Subcutaneous abdominal adipose tissue (tissue), 5 donors: Measurements from ENCODE around the gene RIPPLY3.

Experiments
- H3K27ac ChIP-seq: one replicate; pipeline ENCODE4 v1.7.0; 2013; ENCODE audit warnings: low read depth, mild to moderate bottlenecking, inconsistent platforms, low read length, moderate library complexity
- H3K27me3 ChIP-seq, 5 donors: one replicate each; pipeline ENCODE4 v1.7.0; 2013; ENCODE audit warnings: low read length in 5 of 5, inconsistent platforms in 1 of 5; ENCODE audit not compliant: control insufficient read depth in 5 of 5, insufficient read depth in 4 of 5
- H3K36me3 ChIP-seq, 5 donors: one replicate each; pipeline ENCODE4 v1.7.0; 2013; ENCODE audit warnings: low read length in 5 of 5; ENCODE audit not compliant: control insufficient read depth in 5 of 5, insufficient read depth in 5 of 5
- H3K4me1 ChIP-seq, 5 donors: one replicate each; pipeline ENCODE4 v1.7.0; 2013; ENCODE audit warnings: low read length in 5 of 5, mild to moderate bottlenecking in 3 of 5, moderate library complexity in 1 of 5; ENCODE audit not compliant: control insufficient read depth in 5 of 5, insufficient read depth in 5 of 5
- H3K4me3 ChIP-seq, 5 donors: one replicate each; pipeline ENCODE4 v1.7.0; 2013; ENCODE audit warnings: low read length in 5 of 5, low read depth in 1 of 5
- H3K9ac ChIP-seq, 5 donors: one replicate each; pipeline ENCODE4 v1.7.0; 2013; ENCODE audit warnings: low read length in 5 of 5, mild to moderate bottlenecking in 4 of 5, moderate library complexity in 3 of 5
- H3K9me3 ChIP-seq, 5 donors: one replicate each; pipeline ENCODE4 v1.7.0; 2013; ENCODE audit warnings: low read length in 5 of 5; ENCODE audit not compliant: control insufficient read depth in 5 of 5
- donor health status: healthy.
- donor health status: healthy.
- donor health status: healthy.
- donor health status: healthy.
- donor health status: healthy.

RIPPLY3 gene

GRCh38 chr21:37058261-37058660 lies 51.8 kb downstream of the RIPPLY3 start:
- H3K9ac ChIP-seq = no peak overlapping the region
- H3K4me1 ChIP-seq = peaks cover 9 to 37% (median 25%) of the 10 kb centered on the region in 5 donors
- no peaks in the 10 kb centered on the region for H3K36me3 ChIP-seq
- H3K4me3 ChIP-seq = no peak overlapping the region
- no peak overlapping the region for H3K27ac ChIP-seq
- no peaks in the 10 kb centered on the region for H3K9me3 ChIP-seq
- no peaks in the 10 kb centered on the region for H3K27me3 ChIP-seq

GRCh38 chr21:37059181-37059580 lies 52.7 kb downstream of the RIPPLY3 start:
- Histone ChIP-seq H3K27ac (no peak overlapping the region), H3K4me3 (no peak overlapping the region), H3K9ac (no peak overlapping the region), H3K36me3 (no peaks in the 10 kb centered on the region), H3K9me3 (no peaks in the 10 kb centered on the region), H3K27me3 (no peaks in the 10 kb centered on the region), H3K4me1 (peaks cover 9 to 37% (median 25%) of the 10 kb centered on the region in 5 donors)

GRCh38 chr21:37060296-37060695 lies 53.8 kb downstream of the RIPPLY3 start:
- no peak overlapping the region for H3K9ac ChIP-seq
- peaks cover 9 to 37% (median 25%) of the 10 kb centered on the region in 5 donors for H3K4me1 ChIP-seq
- peaks cover 0 to 5% (median 3%) of the 10 kb centered on the region in 5 donors for H3K36me3 ChIP-seq
- peak overlapping the region; percentile 88 for H3K27ac ChIP-seq
- no peaks in the 10 kb centered on the region for H3K27me3 ChIP-seq
- H3K9me3 ChIP-seq = no peaks in the 10 kb centered on the region
- no peak overlapping the region for H3K4me3 ChIP-seq

- peaks cover 5 to 14% (median 6%) of the 10 kb centered on the region in 5 donors for H3K36me3 ChIP-seq
- H3K9me3 ChIP-seq = no peaks in the 10 kb centered on the region
- H3K4me1 ChIP-seq = peaks cover 9 to 37% (median 25%) of the 10 kb centered on the region in 5 donors
- no peak overlapping the region for H3K9ac ChIP-seq
- peak overlapping the region in 1 of 5 donors; percentile 12 for H3K4me3 ChIP-seq
- H3K27ac ChIP-seq = peak overlapping the region; percentile 88
- H3K27me3 ChIP-seq = no peaks in the 10 kb centered on the region
Observed at GRCh38 chr21:37061926-37062592, 55.6 kb downstream of the RIPPLY3 start.

- Histone ChIP-seq H3K27ac (peak overlapping the region; percentile 55), H3K27me3 (no peaks in the 10 kb centered on the region), H3K4me1 (peaks cover 9 to 37% (median 25%) of the 10 kb centered on the region in 5 donors)
Observed at GRCh38 chr21:37062593-37062935, 56.1 kb downstream of the RIPPLY3 start.

GRCh38 chr21:37063433-37063832 lies 56.9 kb downstream of the RIPPLY3 start:
- Histone ChIP-seq H3K4me3 (no peak overlapping the region), H3K36me3 (peaks cover 6 to 16% (median 6%) of the 10 kb centered on the region in 5 donors)

More at GRCh38 chr21:37062593-37062935, 56.1 kb downstream of the RIPPLY3 start:
- Histone ChIP-seq H3K36me3 (peaks cover 5 to 16% (median 6%) of the 10 kb centered on the region in 5 donors), H3K4me3 (no peak overlapping the region), H3K9ac (no peak overlapping the region), H3K9me3 (no peaks in the 10 kb centered on the region)

GRCh38 chr21:37064841-37065240 lies 58.3 kb downstream of the RIPPLY3 start:
- H3K4me1 ChIP-seq = peaks cover 9 to 32% (median 24%) of the 10 kb centered on the region in 5 donors
- no peak overlapping the region for H3K27ac ChIP-seq
- no peak overlapping the region for H3K9ac ChIP-seq
- H3K36me3 ChIP-seq = peaks cover 6 to 23% (median 12%) of the 10 kb centered on the region in 5 donors
- no peak overlapping the region for H3K4me3 ChIP-seq
- no peaks in the 10 kb centered on the region for H3K27me3 ChIP-seq
- no peaks in the 10 kb centered on the region for H3K9me3 ChIP-seq

More at GRCh38 chr21:37063433-37063832, 56.9 kb downstream of the RIPPLY3 start:
- Histone ChIP-seq H3K9me3 (no peaks in the 10 kb centered on the region), H3K9ac (no peak overlapping the region), H3K27me3 (no peaks in the 10 kb centered on the region), H3K4me1 (peaks cover 9 to 32% (median 25%) of the 10 kb centered on the region in 5 donors), H3K27ac (no peak overlapping the region)

GRCh38 chr21:37065561-37066177 lies 59.2 kb downstream of the RIPPLY3 start:
- Histone ChIP-seq H3K9ac (no peak overlapping the region), H3K4me1 (peaks cover 3 to 23% (median 16%) of the 10 kb centered on the region in 5 donors), H3K9me3 (no peaks in the 10 kb centered on the region), H3K36me3 (peaks cover 6 to 27% (median 12%) of the 10 kb centered on the region in 5 donors), H3K27ac (no peak overlapping the region), H3K4me3 (no peak overlapping the region), H3K27me3 (no peaks in the 10 kb centered on the region)
